Activated CD4-positive, alpha-beta T cell treated with anti-CD3 and anti-CD28 coated beads for 36 hours (primary cell): Measurements from ENCODE around the gene BCL7B. TPM values are rescaled to one million over a fixed set of nuclear protein-coding genes. Genes with fewer than 3 reads are reported as not detected.
"Not testable (repeated sequence)": the region's sequence is repeated elsewhere in the genome, so short reads cannot be mapped to it uniquely, and the experiment has no call there.

Source experiments
- ATAC-seq: fragments of 200-7000 bp; cut with Tn5 transposase; one replicate; pipeline ENCODE4 v1.10.0; 2021; ENCODE audit warnings: mild to moderate bottlenecking, moderate library complexity
- CTCF ChIA-PET: fragments of 350-600 bp; sonication (Branson Sonifier 250); formaldehyde crosslinking; loops from one replicate; lab custom pipeline; 2021; ENCODE audit warnings: antibody characterized with exemption; lab: Charles Lee
- POLR2A ChIA-PET: fragments of 350-600 bp; sonication (Branson Sonifier 250); formaldehyde crosslinking; loops from one replicate; lab custom pipeline; 2021; ENCODE audit warnings: antibody characterized with exemption, inconsistent platforms; lab: Charles Lee
- DNase-seq: peaks from one replicate; pipeline ENCODE4 v3.0.0-alpha.2; 2020
- H3K27ac Mint-ChIP-seq: one replicate; pipeline ENCODE4 v1.8.0; 2021; ENCODE audit warnings: mixed read lengths
- H3K27me3 Mint-ChIP-seq: one replicate; pipeline ENCODE4 v1.8.0; 2021; ENCODE audit warnings: mixed read lengths
- H3K36me3 Mint-ChIP-seq: one replicate; pipeline ENCODE4 v1.8.0; 2021; ENCODE audit warnings: low read depth, mixed read lengths
- H3K4me1 Mint-ChIP-seq: one replicate; pipeline ENCODE4 v1.8.0; 2021; ENCODE audit warnings: mixed read lengths
- H3K4me3 Mint-ChIP-seq: one replicate; pipeline ENCODE4 v1.8.0; 2021; ENCODE audit warnings: mild to moderate bottlenecking, moderate library complexity, mixed read lengths
- H3K9me3 Mint-ChIP-seq: one replicate; pipeline ENCODE4 v1.8.0; 2021; ENCODE audit warnings: low read depth, mixed read lengths
- intact Hi-C, 2 experiments: fragments of 100-400 bp; cut with DNase I in 1 of 2; cut with micrococcal nuclease in 1 of 2; formaldehyde crosslinking; loops; one replicate each; pipeline versions ENCODE4 v1.14.2 to v1.15.1; 2022 to 2024; cut with DNase I, micrococcal nuclease
- total RNA-seq, 2 experiments: library from RNA; stranded (reverse); gene quantifications; one replicate each; pipeline ENCODE4 v1.2.3, GENCODE V29; 2021

The BCL7B gene
- total RNA-seq, 2 experiments from 2014 or later, result 43.2 to 86.5 TPM

- intact Hi-C loops, result no loop called here
- Mint-ChIP-seq H3K27me3 (peaks cover 8% of the 10 kb centered on the region), H3K27ac (no peak overlapping the region), H3K4me1 (no peaks in the 10 kb centered on the region), H3K4me3 (no peak overlapping the region), H3K36me3 (no peaks in the 10 kb centered on the region), H3K9me3 (no peaks in the 10 kb centered on the region)
- POLR2A ChIA-PET, result interaction anchor here (0.7 kb wide), 1 partner anchor 27 kb away, joined by 3 read pairs; no protein-coding TSS in a partner anchor
- DNase-seq (no peak), ATAC-seq (no peak)
- CTCF ChIA-PET, result no interaction called here
Measured at GRCh38 chr7:73593207-73594045, 35.9 kb upstream of the BCL7B start.

- Mint-ChIP-seq H3K4me3 (no peak overlapping the region), H3K27ac (no peak overlapping the region), H3K36me3 (no peaks in the 10 kb centered on the region), H3K27me3 (no peaks in the 10 kb centered on the region), H3K4me1 (peaks cover 7% of the 10 kb centered on the region), H3K9me3 (no peaks in the 10 kb centered on the region)
- DNase-seq (no peak), ATAC-seq (no peak)
- ChIA-PET CTCF (interaction anchor here (2.3 kb wide), 1 partner anchor 20 kb away, joined by 11 read pairs; no protein-coding TSS in a partner anchor), POLR2A (interaction anchor here (0.6 kb wide), 1 partner anchor 40 kb away, joined by 5 read pairs; no protein-coding TSS in a partner anchor)
- intact Hi-C loops, result no loop called here
Measured at GRCh38 chr7:73586911-73587310, 29.4 kb upstream of the BCL7B start.

GRCh38 chr7:73585196-73585595 lies 27.7 kb upstream of the BCL7B start:
- H3K36me3 Mint-ChIP-seq, result no peaks in the 10 kb centered on the region
- H3K4me1 Mint-ChIP-seq, result peaks cover 11% of the 10 kb centered on the region
- CTCF ChIA-PET, result interaction anchor here (0.8 to 1.1 kb wide), 2 partner anchors 29 to 140 kb away, joined by 3 to 4 read pairs; no protein-coding TSS in a partner anchor
- intact Hi-C loops, result no loop called here
- no peaks in the 10 kb centered on the region for H3K27me3 Mint-ChIP-seq
- no peak for ATAC-seq
- no peak overlapping the region for H3K4me3 Mint-ChIP-seq
- no peak for DNase-seq
- POLR2A ChIA-PET, result interaction anchor here (0.6 kb wide), 2 partner anchors 8 to 9 kb away, joined by 3 to 6 read pairs; no protein-coding TSS in a partner anchor
- H3K27ac Mint-ChIP-seq, result no peak overlapping the region
- H3K9me3 Mint-ChIP-seq, result no peaks in the 10 kb centered on the region

- H3K27me3 Mint-ChIP-seq, result no peaks in the 10 kb centered on the region
- DNase-seq, result no peak
- intact Hi-C loops, result no loop called here
- peaks cover 2% of the 10 kb centered on the region for H3K36me3 Mint-ChIP-seq
- no peaks in the 10 kb centered on the region for H3K9me3 Mint-ChIP-seq
- no peak overlapping the region for H3K27ac Mint-ChIP-seq
- no peak overlapping the region for H3K4me3 Mint-ChIP-seq
- ChIA-PET POLR2A (interaction anchor here (0.7 kb wide), 1 partner anchor 151 kb away, joined by 4 read pairs; no protein-coding TSS in a partner anchor), CTCF (interaction anchor here (0.7 to 1.5 kb wide), 3 partner anchors 16 to 146 kb away, joined by 3 to 7 read pairs (median 5); no protein-coding TSS in a partner anchor)
- peaks cover 15% of the 10 kb centered on the region for H3K4me1 Mint-ChIP-seq
- ATAC-seq, result no peak
Measured at GRCh38 chr7:73582664-73583202, 25.2 kb upstream of the BCL7B start.

- ATAC-seq, POLR2A ChIA-PET, H3K27ac Mint-ChIP-seq, H3K9me3 Mint-ChIP-seq, H3K27me3 Mint-ChIP-seq, intact Hi-C loops, DNase-seq, H3K4me3 Mint-ChIP-seq: not testable (repeated sequence)
- Mint-ChIP-seq H3K4me1 (peaks cover 26% of the 10 kb centered on the region), H3K36me3 (peaks cover 13% of the 10 kb centered on the region)
- CTCF ChIA-PET, result interaction anchor here (0.6 kb wide), 1 partner anchor 12 kb away, joined by 3 read pairs; no protein-coding TSS in a partner anchor
Measured at GRCh38 chr7:73581006-73581405, 23.5 kb upstream of the BCL7B start.

GRCh38 chr7:73578342-73579128 lies 21.0 kb upstream of the BCL7B start, which contains the start of gene TBL2:
TSS of gene TBL2 (minus strand) at chr7:73578579. CDS start at chr7:73578549, 30 bp downstream.
- ChIA-PET POLR2A (interaction anchor here (0.6 to 1.0 kb wide), 5 partner anchors 19 to 160 kb away, joined by 3 to 6 read pairs (median 5); partner anchors contain the start of genes ABHD11 and BAZ1B), CTCF (interaction anchor here (0.6 to 1.2 kb wide), 3 partner anchors 19 to 156 kb away, joined by 3 to 4 read pairs (median 3); no protein-coding TSS in a partner anchor)
- Mint-ChIP-seq H3K9me3 (no peaks in the 10 kb centered on the region), H3K36me3 (peaks cover 18% of the 10 kb centered on the region), H3K4me3 (peak within 1 kb of the TSS; percentile 98), H3K4me1 (peaks cover 26% of the 10 kb centered on the region), H3K27me3 (no peaks in the 10 kb centered on the region), H3K27ac (peak within 1 kb of the TSS; percentile 98)
- DNase-seq (peak; percentile 100), ATAC-seq (peak; percentile 92)
- intact Hi-C loops, result loop anchor here (1.0 to 5.0 kb wide), 14 partner anchors 21 to 750 kb away; partner anchors contain the start of genes ABHD11 (in 2 of the 2), BAZ1B (in 2 of the 2), BCL7B (in 2 of the 2) and VPS37D (in 2 of the 2)

- DNase-seq (no peak), ATAC-seq (peak; percentile 1)
- intact Hi-C loops, result loop anchor here (1.0 to 5.0 kb wide), 14 partner anchors 20 to 749 kb away; partner anchors contain the start of genes ABHD11 (in 2 of the 2), BAZ1B (in 2 of the 2), BCL7B (in 2 of the 2) and VPS37D (in 2 of the 2)
- no peaks in the 10 kb centered on the region for H3K27me3 Mint-ChIP-seq
- peaks cover 26% of the 10 kb centered on the region for H3K36me3 Mint-ChIP-seq
- CTCF ChIA-PET, result interaction anchor here (1.0 to 1.2 kb wide), 2 partner anchors 18 to 157 kb away, joined by 3 to 4 read pairs; no protein-coding TSS in a partner anchor
- no peaks in the 10 kb centered on the region for H3K9me3 Mint-ChIP-seq
- H3K4me1 Mint-ChIP-seq, result peaks cover 26% of the 10 kb centered on the region
- H3K4me3 Mint-ChIP-seq, result peak overlapping the region; percentile 98
- POLR2A ChIA-PET, result interaction anchor here (1.0 kb wide), 3 partner anchors 18 to 161 kb away, joined by 5 to 6 read pairs (median 6); partner anchors contain the start of genes ABHD11 and BAZ1B
- H3K27ac Mint-ChIP-seq, result peak overlapping the region; percentile 67
Measured at GRCh38 chr7:73577627-73578341, 20.3 kb upstream of the BCL7B start.

- Mint-ChIP-seq H3K27ac (no peak overlapping the region), H3K27me3 (no peaks in the 10 kb centered on the region), H3K4me1 (peaks cover 13% of the 10 kb centered on the region), H3K36me3 (peaks cover 58% of the 10 kb centered on the region), H3K9me3 (no peaks in the 10 kb centered on the region), H3K4me3 (no peak overlapping the region)
- no peak for ATAC-seq
- no peak for DNase-seq
- intact Hi-C loops, result no loop called here
- POLR2A ChIA-PET, result no interaction called here
- CTCF ChIA-PET, result no interaction called here
Measured at GRCh38 chr7:73573791-73574190, 16.3 kb upstream of the BCL7B start.

- Mint-ChIP-seq H3K27ac (no peak overlapping the region), H3K4me3 (no peak overlapping the region), H3K36me3 (peaks cover 57% of the 10 kb centered on the region), H3K4me1 (peaks cover 12% of the 10 kb centered on the region), H3K9me3 (no peaks in the 10 kb centered on the region), H3K27me3 (no peaks in the 10 kb centered on the region)
- ChIA-PET POLR2A (no interaction called here), CTCF (no interaction called here)
- DNase-seq (no peak), ATAC-seq (no peak)
- intact Hi-C loops, result no loop called here
Measured at GRCh38 chr7:73573276-73573675, 15.8 kb upstream of the BCL7B start.

GRCh38 chr7:73572767-73573186 lies 15.3 kb upstream of the BCL7B start:
- no peak overlapping the region for H3K27ac Mint-ChIP-seq
- no peak for ATAC-seq

More at GRCh38 chr7:73572767-73573186, 15.3 kb upstream of the BCL7B start:
- H3K4me3 Mint-ChIP-seq, result no peak overlapping the region
- no peaks in the 10 kb centered on the region for H3K27me3 Mint-ChIP-seq
- intact Hi-C loops, result no loop called here
- peaks cover 56% of the 10 kb centered on the region for H3K36me3 Mint-ChIP-seq
- ChIA-PET CTCF (interaction anchor here (0.6 kb wide), 1 partner anchor 249 kb away, joined by 3 read pairs; no protein-coding TSS in a partner anchor), POLR2A (no interaction called here)
- peaks cover 17% of the 10 kb centered on the region for H3K4me1 Mint-ChIP-seq
- no peaks in the 10 kb centered on the region for H3K9me3 Mint-ChIP-seq
- DNase-seq, result no peak
